ENCODE data around the gene MIAT. TPM values are rescaled to one million over a fixed set of nuclear protein-coding genes. Genes with fewer than 3 reads are reported as not detected.

The MIAT gene
- polyA plus RNA-seq, result 20.1 and 21.0 TPM in 2 replicates

GRCh38 chr22:26656891-26657851 lies at the start of gene MIAT:
Gene MIAT (plus strand): TSS chr22:26657588.

GRCh38 chr22:26617271-26618199 lies 39.9 kb upstream of the MIAT start, which contains the start of gene CRYBB1:
Gene CRYBB1 (minus strand): TSS chr22:26618027. CDS start chr22:26616319, 1,708 bp downstream.

GRCh38 chr22:26621663-26622062 lies 35.7 kb upstream of the MIAT start, which contains the start of gene CRYBA4:
Gene CRYBA4 (plus strand): TSS chr22:26621963. CDS start chr22:26622597, 634 bp downstream.

Other genes starting within 250 kb of the MIAT start
- 12.2 and 16.1 TPM in 2 replicates for gene ASPHD2, start 228.3 kb upstream of the MIAT start, polyA plus RNA-seq
- gene HPS4, start 173.8 kb upstream of the MIAT start, polyA plus RNA-seq, result 15.5 and 17.2 TPM in 2 replicates
- 11.1 and 13.0 TPM in 2 replicates for gene SRRD, start 173.7 kb upstream of the MIAT start, polyA plus RNA-seq
- gene TFIP11, start 145.1 kb upstream of the MIAT start, polyA plus RNA-seq, result 26.9 and 45.7 TPM in 2 replicates
- 7.4 and 14.7 TPM in 2 replicates for gene TPST2, start 67.5 kb upstream of the MIAT start, polyA plus RNA-seq
- gene CRYBB1, start 39.6 kb upstream of the MIAT start, polyA plus RNA-seq, result not detected in 2 replicates
- not detected in 2 replicates for gene CRYBA4, start 35.6 kb upstream of the MIAT start, polyA plus RNA-seq

All from Purkinje cell (primary cell).